ENCODE results near the gene MOK.

The MOK gene

GRCh38 chr14:102283631-102284129, 21.3 kb downstream of the MOK start:
- no peak for DNase-seq (ENCODE audit: low spot score)

GRCh38 chr14:102282751-102283465, 22.1 kb downstream of the MOK start:
- no peak for DNase-seq (ENCODE audit: low spot score)

- DNase-seq (ENCODE audit: low spot score), result no peak
Observed at GRCh38 chr14:102280376-102280962, 24.5 kb downstream of the MOK start.

GRCh38 chr14:102279688-102280348, 25.1 kb downstream of the MOK start:
- DNase-seq (ENCODE audit: low spot score), result no peak

DNA sequence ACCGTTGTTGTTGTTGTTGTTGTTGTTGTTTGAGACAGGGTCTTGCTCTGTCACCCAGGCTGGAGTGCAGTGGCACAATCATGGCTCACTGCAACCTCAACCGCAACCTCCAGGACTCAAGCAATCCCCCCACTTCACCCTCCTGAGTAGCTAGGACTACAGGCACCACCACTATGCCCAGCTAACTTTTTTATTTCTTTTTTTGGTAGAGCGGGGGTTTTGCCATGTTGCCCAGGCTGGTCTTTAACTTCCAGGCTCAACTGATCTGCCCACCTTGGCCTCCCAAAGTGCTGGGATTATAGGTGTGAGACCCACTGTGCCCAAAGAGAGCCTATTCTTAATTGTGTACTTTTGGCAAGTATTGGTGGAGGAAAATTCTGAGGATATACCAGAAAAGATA, 25.7 kb downstream of the MOK start:
- DNase-seq (ENCODE audit: low spot score), result no peak

DNA sequence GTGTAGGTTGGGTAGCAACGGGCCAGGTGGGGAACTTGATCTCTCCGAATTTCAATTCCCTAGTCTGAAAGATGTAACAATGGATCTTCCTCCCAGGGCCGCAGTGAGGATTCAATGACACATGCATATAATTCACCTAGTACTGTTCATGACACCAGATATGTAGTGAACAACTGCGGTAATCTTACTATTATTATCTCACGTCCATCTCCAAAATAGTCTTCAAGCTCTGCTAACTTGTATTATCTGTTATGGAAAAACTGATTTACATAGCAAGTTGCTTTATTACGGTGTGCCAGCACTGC, 26.4 kb downstream of the MOK start:
- DNase-seq (ENCODE audit: low spot score), result no peak

DNA sequence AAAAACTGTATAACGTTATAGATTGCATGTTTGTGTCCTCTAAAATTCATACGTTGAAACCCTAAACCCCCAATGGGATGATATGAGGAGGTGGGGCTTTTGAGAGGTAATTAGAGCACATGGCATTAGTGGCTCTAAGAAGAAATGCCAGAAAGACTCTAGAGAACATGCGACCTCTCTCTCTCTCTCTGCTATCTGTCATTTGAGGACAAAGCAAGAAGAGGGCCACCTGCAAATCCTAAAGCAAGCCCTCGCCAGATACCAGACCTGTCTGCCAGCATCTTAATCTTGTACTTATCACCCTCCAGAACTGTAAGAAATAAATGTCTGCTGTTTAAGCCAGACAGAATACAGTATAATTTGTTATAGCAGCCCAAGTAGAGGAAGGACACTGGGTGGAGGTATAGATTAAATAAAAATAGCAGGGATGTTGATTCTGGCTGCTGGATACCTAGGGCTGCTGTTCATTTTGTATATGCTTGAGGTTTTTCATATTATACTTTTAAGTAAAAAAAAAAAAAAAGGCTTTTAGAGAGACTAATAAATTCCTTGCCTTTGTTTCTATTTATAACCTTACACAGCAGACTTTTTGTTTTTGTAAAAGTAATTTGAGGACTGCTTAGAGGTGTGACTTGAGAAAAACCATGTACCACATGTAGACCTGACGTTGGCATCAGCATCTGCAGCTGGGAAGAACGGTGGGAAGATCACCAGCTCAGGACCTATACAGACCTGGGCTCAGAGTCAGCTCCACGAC, 26.9 kb downstream of the MOK start:
- DNase-seq (ENCODE audit: low spot score), result no peak

DNA sequence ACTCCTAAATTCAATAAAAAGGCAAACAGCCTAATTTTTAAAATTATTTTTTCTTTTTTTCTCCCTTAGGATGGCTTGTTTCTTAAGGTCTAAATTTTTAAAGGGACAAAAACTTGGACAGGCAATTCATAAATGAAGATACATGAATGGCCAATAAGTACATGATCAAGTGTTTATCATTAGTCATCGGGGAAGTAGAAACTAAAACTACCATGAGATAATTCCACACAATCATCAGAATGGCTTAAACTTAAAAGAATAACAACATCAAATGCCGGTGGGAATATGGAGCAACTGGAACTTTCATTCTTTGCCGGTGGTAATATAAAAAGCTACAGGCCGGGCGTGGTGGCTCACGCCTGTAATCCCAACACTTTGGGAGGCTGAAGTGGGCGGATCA, 29.1 kb downstream of the MOK start:
- no peak for DNase-seq (ENCODE audit: low spot score)

GRCh38 chr14:102272392-102272791, 32.6 kb downstream of the MOK start:
- no peak for DNase-seq (ENCODE audit: low spot score)

DNA sequence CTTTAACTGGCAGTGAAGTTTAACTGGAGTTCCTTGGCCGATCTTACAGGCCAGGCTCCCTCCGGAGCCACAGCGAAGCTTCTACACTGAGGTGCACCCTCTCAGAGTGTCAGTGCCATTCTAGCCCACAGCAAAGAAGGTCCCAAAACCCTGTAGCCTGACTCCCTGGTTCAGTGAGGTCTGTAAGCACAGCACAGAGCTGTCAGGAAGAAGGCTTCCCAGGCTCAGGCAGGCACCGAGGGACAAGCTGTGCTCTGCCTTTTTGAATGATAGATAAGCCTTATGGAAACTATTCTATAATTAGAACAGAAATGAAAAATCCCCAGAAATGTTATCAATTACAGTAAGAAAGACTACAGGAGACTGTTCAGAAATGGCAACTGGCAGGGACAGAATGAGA, 40.2 kb downstream of the MOK start:
- DNase-seq (ENCODE audit: low spot score), result no peak

DNA sequence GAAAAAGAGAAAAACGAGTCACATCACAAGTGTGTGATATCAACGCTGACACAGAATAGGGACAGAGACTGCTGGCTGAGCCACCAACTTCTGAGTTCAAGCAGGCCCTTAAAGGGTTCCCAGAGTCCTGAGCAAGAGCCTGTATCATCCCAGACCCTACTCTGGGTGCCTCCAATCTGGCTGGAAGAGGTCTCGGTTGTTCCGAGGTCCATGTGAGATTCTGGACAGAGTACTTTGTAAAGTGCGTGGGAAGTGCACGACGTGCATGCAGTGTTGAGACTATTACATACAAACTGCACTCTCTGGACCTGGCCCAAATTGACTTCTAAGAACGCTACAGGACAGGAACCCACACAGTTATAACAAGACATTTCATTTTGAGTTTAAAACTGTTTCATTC, 40.6 kb downstream of the MOK start:
- no peak for DNase-seq (ENCODE audit: low spot score)

DNA sequence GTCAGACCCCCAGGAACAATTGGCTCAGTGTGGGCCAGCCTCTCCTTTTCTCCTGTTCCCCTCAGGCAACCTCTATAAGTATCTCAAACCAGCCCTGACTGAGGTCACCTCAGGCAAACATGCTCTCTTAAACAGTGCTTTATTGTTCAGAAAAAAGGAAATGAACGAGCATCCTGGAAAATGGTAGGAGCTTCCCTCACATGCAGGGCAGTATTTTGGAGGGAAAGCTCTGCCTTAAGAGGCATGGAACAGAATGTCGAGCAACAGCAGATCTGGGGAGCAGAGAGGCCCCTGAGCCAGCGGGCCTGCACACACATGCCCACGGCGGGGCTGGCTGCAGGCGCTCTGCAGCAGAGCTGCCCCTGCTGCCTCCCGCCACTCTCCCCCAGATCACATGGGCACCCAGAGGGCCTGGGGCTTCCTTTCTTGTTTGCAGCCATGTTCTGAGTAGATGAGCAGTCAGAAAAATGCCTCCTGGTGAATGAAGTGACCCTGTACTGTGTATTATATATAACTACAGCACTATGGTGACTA, 42.0 kb downstream of the MOK start:
- DNase-seq (ENCODE audit: low spot score), result peak; percentile 50

- DNase-seq (ENCODE audit: low spot score), result no peak
Observed at GRCh38 chr14:102258136-102258535, 46.8 kb downstream of the MOK start.

DNA sequence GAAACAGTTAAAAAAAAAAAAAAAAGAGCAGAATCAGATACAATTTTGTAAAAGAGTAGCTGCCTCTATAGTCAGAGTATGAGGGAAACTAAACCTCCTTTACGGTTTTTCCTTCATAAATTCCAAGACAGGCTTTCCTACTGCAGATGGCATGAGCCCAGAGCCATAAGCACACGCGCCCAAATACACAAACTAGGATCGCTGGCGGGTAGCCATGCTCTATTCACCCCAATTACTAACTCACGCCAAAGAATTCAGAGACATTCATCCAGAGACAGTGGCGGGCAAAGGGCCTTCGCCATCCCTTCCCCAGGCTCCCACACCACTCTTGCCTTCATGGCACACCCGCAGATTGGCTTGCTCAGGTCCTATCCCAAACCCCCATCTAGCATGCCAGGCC, 48.2 kb downstream of the MOK start:
- no peak for DNase-seq (ENCODE audit: low spot score)

- DNase-seq (ENCODE audit: low spot score), result no peak
Observed at GRCh38 chr14:102255401-102256190, 49.4 kb downstream of the MOK start.

DNA sequence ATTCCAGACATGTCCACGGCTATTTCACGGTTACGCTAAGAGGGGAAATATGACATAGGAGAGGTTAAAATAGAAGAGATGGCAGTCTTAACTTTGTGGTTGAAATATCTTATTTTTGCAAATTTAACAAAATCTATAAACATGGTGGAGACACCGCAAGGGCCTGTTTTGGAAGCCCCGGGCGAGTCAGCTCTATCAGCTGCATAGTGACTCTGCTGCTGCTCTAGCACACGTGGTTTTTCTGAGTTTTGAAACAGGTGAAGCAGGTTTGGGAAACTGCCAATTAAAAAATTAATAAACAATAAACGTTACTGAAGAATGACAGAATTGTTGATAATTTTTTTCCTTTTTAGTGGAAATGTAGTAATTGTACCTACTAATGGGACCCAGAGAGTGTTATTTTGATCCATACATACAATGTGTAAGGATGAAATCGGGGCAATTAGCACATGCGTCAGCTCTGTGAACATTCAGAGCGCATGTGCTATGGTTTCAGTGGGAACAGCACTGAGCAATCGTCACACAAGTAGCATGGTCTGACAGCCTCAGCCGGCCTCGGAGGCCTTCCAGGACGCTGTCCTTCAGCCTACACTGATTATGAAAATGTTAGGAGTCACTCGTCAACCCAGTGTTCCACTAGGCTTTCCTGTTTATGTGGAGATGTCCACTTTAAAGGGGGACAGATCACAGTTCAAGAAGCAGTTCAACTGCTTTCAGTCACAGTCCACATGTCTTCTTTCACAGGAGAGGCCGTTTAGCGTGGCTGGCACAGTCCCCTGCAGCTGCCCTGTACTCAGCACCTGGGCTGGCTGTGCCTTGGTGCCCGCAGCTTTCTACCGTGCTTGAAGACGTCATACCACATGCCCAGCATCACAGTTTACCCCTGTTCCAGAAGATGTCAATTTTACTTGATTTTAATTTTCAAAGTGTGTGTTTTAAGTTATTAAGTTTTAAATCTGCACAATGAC, 51.8 kb downstream of the MOK start:
- DNase-seq (ENCODE audit: low spot score), result no peak

GRCh38 chr14:102251161-102251560, 53.8 kb downstream of the MOK start:
- no peak for DNase-seq (ENCODE audit: low spot score)

GRCh38 chr14:102250636-102251035, 54.3 kb downstream of the MOK start:
- DNase-seq (ENCODE audit: low spot score), result no peak

GRCh38 chr14:102249981-102250380, 55.0 kb downstream of the MOK start:
- no peak for DNase-seq (ENCODE audit: low spot score)

DNA sequence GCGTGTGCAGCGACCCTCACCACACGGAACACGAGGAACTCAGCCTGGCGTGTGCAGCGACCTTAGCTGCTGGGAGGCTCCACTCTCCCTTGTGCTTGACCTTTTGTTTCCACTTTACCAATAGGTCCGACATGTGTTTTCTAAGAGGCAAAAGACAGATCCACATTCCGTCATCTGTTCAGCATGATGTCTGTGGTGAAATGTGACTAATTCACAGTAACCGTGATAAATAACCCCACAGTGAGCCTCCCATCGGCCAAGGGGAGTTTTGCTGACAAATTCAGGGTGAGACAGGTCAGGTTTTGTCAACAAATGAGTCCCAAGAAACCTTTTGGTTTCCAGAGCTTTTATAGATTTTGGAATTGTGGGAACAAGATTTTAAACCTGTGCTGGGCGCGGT, 55.9 kb downstream of the MOK start:
- no peak for DNase-seq (ENCODE audit: low spot score)

- DNase-seq (ENCODE audit: low spot score), result no peak
Observed at GRCh38 chr14:102248121-102248520, 56.8 kb downstream of the MOK start.

Data from HuH-7 (cell line).